ENCODE measurements around the gene NOL9.

DNA sequence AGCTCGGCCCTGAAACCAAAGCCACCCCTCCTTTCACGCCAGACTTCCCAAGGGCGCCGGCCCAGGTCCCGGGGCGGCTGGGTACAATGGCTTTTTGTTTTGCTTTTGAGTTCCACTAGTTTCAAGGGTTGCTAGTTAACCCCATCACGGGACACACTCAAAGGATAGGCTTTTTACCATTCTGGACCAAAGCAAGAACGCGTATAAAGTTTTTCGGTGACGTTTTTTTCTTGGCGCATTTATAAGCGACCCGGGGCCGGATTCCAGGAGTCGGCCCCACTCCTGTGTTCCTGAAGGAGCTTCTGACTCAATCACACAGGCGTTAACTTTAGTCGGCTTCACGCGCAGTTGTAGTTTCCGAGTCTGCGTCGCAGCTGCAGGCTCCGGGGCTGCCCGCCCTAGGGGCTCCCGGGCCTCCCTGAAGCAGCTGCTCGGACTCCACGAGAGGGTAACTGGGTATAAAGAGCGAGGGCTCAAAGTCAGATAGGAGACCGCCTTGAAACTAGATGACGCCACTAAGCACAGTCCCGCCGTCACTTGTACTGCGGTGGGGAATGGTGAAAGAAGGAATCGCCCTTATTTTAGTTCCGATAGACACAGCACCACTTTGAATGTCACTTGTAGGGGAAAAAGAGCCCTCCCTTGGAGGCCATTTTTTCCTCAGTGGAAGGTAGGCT is 49.1 kb upstream of the NOL9 start:
- peak in 3 of 4 experiments; percentile 4 to 18 (median 12) for TF ChIP-seq CTCF (IDR thresholded peaks at IDR 0.05)
- no peak for TF ChIP-seq POLR2A (IDR thresholded peaks at IDR 0.05)
